NCI-H345 treated with DMSO at 0.1 percent for 48 hours (cell line): ENCODE results near the gene B3GNT2.
"Not testable (repeated sequence)": the region's sequence is repeated elsewhere in the genome, so short reads cannot be mapped to it uniquely, and the experiment has no call there.

ENCODE experiments used
- DNase-seq: peaks from one replicate; lab custom pipeline; 2025; ENCODE audit not compliant: unreplicated experiment; lab: John Stamatoyannopoulos, UW

B3GNT2 gene

GRCh38 chr2:62231541-62231940, 35.6 kb downstream of the B3GNT2 start:
- DNase-seq: no peak

GRCh38 chr2:62234755-62235655, 39.1 kb downstream of the B3GNT2 start:
- DNase-seq: no peak

- DNase-seq: no peak
Measured at GRCh38 chr2:62236499-62236898, 40.6 kb downstream of the B3GNT2 start.

GRCh38 chr2:62238236-62238635, 42.3 kb downstream of the B3GNT2 start:
- DNase-seq: no peak

- DNase-seq: no peak
Measured at GRCh38 chr2:62240546-62240945, 44.6 kb downstream of the B3GNT2 start.

GRCh38 chr2:62243983-62244382, 48.1 kb downstream of the B3GNT2 start:
- DNase-seq: no peak

GRCh38 chr2:62248226-62248625, 52.3 kb downstream of the B3GNT2 start:
- no peak for DNase-seq

GRCh38 chr2:62250239-62250638, 54.3 kb downstream of the B3GNT2 start:
- no peak for DNase-seq

GRCh38 chr2:62254424-62255266, 58.7 kb downstream of the B3GNT2 start:
- no peak for DNase-seq

GRCh38 chr2:62257466-62257865, 61.6 kb downstream of the B3GNT2 start:
- no peak for DNase-seq

- DNase-seq: no peak
Measured at GRCh38 chr2:62263076-62263715, 67.3 kb downstream of the B3GNT2 start.

GRCh38 chr2:62264186-62264585, 68.3 kb downstream of the B3GNT2 start:
- DNase-seq: no peak

GRCh38 chr2:62265106-62265505, 69.2 kb downstream of the B3GNT2 start:
- no peak for DNase-seq

GRCh38 chr2:62266433-62267038, 70.6 kb downstream of the B3GNT2 start:
- no peak for DNase-seq

GRCh38 chr2:62267696-62268095, 71.8 kb downstream of the B3GNT2 start:
- DNase-seq: no peak

- not testable (repeated sequence) for DNase-seq
Measured at GRCh38 chr2:62268681-62269188, 72.8 kb downstream of the B3GNT2 start.

- DNase-seq: peak; percentile 8
Measured at GRCh38 chr2:62270728-62271127, 74.8 kb downstream of the B3GNT2 start.
